ENCODE measurements around the gene THEM4.
"Not testable (repeated sequence)": the region's sequence is repeated elsewhere in the genome, so short reads cannot be mapped to it uniquely, and the experiment has no call there.

THEM4 gene

DNA sequence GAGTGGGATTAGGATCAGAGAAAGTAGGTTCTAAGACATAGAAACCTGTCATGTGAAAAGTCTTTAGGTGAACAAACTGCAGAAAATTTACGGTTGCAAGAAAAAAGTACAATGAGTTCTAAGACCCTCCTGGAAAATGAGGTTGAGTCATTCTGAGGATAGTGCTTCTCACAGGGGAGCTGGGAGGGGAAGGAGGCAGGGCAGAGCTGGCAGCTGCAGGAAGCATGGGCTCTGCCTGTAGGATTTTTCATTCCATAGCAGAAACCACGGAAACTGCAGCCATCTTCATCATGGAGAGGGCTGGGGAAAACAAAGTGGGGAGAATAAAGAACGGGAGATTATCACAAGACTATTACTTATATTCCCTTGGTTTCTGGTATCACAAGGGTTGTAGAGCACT is 25.8 kb upstream of the THEM4 start:
- in situ Hi-C loops (cut with MboI; ENCODE audit: low sequenced_read_pairs), result no loop called here

DNA sequence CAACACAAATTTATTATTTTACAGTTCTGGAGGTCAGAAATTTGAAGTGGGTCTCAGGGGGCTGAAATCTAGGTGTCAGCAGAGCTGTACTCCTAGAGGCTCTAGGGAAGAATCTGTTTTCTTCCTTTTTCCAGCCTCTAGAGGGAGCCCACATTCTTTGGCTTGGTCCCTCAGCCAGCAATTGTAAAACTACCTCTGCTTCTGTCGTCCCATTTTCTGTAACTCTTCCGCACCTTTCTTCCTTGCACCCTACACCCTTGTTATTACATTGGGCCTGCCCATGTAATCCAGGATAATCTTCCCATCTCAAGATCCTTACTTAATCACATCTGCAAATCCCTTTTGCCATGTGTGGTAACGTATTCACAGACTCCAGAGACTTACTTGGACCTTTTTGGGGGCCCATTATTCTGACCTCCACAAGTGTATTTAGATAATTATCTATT is 24.8 kb upstream of the THEM4 start:
- in situ Hi-C loops (cut with MboI; ENCODE audit: low sequenced_read_pairs), result no loop called here

DNA sequence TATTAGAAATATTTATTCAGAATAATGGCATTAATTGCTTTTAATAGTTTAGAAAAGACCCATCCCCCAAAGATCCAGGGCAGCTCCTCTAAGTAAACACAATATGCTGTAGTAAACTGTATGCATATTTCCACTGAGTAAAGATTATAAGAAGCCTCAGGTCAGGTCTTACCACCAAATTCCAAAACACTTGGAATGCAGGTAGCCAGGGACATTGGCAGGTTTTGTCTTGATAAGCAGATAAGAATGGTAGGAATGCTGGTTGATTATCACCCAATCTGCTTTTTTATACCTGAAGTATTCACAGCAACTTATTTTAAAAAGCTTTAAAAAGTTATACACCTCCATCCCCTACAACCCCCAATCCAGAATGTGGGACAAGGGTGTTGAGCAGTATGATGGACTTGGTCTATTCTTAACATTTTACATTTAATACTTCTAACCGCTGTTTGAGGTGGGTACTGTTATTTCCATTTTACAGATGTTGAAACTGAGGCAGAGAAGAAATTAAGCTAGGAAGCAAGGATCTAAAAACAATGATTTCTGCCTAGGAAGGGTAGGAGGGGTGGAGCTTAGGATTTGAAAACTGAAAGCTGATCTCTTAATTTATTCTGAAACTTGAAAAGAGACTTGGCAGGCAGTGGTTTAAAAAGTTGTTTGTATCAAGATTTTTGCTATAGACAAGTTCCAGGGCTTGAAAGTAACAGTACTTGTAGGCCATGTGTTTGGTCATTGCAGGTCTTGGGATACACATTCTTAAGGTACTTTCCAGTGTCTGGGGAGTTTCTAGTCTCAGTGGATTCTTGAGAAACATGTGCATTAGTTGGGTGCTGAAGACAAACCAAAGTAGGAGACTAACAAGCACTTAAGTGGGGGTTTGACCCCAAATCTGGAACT is 15.6 kb upstream of the THEM4 start:
- in situ Hi-C loops (cut with MboI; ENCODE audit: low sequenced_read_pairs), result no loop called here

DNA sequence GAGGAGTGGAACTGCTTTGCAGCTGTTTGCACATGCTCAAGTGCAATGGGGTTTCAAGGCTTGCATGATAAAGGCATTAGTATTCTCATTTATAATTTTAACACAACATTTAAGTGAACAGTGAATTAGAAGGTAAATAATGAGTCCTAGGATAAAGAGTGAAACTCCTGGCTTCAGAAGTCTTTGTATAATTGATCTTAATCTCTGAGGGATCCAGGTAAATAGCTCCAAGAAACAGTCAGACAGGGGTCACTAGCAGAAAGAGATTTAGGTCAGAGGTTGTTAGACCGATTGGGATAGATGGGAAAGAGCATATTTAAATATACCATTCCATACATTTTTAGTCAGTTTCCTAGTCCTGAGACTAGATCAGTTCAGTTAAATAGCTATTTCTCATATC is 14.1 kb upstream of the THEM4 start:
- in situ Hi-C loops (cut with MboI; ENCODE audit: low sequenced_read_pairs), result no loop called here

DNA sequence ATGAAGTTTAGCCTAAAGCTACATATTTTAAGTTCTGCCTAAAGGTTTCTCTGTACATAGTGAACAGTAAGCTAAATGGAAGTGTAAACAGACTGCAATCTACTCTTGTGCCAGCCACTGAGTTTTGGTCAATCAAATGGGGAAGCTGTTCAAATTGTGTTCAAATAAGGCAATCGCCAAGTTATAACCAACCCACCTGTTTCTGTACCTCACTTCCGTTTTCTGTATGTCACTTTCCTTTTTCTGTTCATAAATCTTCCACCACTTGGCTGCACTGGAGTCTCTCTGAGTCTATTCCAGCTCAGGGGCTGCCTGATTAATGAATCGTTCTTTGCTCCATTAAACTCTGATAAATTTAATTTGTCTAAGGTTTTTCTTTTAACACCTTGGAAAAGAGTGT is 10.8 kb upstream of the THEM4 start:
- in situ Hi-C loops (cut with MboI; ENCODE audit: low sequenced_read_pairs), result no loop called here

DNA sequence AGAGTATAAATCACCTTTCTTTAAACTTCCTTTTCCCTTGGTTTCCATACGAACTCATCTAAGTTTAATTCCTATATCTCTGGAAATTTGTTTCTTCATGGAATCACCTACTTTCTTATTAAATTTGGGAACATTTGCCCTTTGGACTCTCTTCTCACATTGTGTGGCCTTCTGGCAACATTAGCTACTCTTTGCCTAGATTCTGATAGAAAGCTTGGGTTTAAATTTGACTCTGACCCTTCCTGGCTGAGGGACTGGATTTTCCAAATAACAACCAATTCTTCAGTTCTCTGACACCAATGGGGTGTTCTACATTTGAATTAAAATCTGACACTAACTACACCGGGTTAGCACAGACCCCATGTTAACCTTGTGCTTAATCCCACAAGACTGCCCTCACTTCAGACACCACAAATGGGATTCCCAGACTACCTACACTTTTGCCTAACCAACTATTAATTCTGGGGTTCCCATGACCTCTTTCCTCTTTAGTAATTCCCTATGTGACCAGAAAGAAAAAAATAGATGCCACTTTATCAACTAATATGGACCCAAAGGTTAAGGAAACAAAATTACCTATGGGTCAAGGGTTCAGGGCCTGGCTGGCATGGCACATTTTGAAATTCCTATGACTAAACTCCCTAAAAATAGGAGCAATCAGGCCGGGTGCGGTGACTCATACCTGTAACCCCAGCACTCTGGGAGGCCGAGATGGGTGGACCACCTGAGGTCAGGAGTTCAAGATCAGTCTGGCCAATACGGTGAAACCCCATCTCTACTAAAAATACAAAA is 9.7 kb upstream of the THEM4 start:
- in situ Hi-C loops (cut with MboI; ENCODE audit: low sequenced_read_pairs), result no loop called here

DNA sequence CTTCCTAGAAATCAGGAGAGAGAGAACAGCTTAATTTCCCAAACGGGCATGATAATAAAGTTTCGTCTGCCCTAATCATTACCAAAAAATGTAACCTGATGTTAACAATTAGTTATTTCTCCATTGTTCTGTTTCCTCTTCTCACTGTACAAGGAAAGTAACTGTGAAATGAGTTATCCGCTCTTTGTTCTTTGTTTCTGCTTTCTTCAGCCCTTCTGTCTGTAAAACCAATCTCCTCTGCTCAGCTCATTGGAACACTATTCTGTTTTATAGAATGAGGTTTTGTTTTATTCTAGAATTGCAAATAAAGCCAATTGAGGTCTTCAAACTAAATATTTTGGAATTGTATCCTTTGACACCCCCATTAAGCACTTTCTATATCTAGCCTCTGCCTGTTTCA is 8.8 kb upstream of the THEM4 start:
- in situ Hi-C loops (cut with MboI; ENCODE audit: low sequenced_read_pairs), result no loop called here

DNA sequence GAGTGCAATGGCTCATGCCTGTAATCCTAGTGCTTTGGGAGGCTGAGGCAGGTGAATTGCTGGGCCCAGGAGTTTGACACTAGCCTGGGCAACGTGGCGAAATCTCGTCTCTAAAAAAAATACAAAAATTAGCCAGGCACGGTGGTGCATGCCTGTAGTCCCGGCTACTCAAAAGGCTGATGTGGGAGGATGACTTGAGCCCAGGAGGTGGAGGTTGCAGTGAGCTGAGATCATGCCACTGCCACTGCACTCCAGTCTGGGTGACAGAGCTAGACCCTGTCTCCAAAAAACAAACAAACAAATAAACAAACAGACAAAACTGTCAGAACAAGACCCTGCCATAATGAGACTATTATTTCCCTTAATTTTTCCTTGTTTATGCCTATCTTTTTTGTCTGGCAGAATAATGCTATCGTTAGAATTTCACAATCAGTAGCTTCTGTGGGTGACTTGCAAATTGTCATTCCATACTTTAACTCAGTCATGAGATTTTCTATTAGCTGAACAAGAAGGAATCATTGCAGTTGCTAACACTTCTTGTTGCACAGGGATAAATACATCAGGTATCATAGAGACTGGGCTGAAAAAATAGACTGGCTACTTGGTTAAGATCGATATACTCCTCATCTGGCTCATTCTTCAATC is 7.5 kb upstream of the THEM4 start:
- in situ Hi-C loops (cut with MboI; ENCODE audit: low sequenced_read_pairs), result no loop called here

DNA sequence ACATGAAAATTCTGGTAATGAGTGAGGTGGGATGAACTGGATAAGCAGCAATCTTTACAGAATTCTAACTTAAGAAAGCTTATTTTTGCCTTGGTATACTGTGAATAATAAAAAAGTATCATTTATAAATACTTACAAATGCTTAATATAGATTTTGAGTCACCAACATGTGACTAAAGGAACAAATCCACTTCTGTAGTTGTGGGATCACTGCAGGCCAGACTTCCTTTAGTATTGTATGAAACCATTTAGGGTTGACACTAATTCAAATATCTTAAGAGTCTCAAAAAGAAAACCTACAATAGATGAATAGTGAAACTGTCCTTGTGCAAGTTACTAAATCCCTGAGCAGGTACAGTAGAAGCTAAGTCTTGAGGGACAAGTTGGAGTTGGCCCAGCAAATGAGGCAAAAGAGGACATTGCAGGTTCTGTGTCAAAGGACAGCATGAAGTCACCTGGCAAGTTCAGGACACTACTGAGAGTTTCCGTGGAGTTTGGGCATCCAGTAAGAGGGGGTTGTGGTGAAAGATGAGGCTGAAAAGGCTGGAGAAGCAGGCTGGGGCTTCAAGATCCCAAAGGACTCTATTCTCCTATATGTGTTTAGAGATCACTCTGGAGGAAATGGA is 5.9 kb upstream of the THEM4 start:
- in situ Hi-C loops (cut with MboI; ENCODE audit: low sequenced_read_pairs), result no loop called here

DNA sequence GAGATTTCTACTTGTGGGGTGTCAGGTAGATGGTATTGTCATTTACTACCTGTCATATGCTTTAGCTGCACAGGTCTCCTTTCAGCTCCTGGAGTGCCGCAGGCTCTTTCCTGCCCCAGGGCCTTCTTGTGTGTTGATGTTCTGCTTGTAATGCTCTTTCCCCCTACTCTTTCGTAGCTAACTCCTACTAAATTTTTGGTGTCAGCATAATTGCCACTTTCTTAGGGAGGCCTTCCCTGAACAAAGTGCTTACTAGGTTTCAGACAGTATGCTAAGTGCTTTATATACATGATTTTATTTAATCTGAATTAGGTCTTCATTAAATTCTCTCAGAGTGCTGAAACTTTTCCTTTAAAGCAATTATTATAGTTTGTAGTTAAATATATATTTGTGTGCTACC is 4.8 kb upstream of the THEM4 start:
- in situ Hi-C loops (cut with MboI; ENCODE audit: low sequenced_read_pairs), result no loop called here

DNA sequence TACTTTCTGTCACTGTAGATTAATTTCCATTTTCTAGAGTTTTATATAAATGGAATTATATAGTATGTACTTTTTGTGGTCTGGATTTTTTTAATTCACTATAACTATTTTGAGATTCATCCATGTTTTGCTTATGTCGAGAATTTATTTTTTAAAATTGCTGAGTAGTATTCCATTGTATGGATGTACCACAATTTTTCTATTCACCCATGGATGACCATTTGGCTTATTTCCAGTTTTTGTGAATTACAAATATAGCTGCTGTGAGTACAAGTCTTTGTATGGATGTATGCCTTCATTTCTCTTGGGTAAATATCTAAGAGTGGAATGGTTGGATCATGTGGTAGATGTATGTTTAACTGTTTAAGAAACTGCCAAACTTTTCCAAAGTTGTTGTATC is 3.7 kb upstream of the THEM4 start:
- in situ Hi-C loops (cut with MboI; ENCODE audit: low sequenced_read_pairs), result no loop called here

DNA sequence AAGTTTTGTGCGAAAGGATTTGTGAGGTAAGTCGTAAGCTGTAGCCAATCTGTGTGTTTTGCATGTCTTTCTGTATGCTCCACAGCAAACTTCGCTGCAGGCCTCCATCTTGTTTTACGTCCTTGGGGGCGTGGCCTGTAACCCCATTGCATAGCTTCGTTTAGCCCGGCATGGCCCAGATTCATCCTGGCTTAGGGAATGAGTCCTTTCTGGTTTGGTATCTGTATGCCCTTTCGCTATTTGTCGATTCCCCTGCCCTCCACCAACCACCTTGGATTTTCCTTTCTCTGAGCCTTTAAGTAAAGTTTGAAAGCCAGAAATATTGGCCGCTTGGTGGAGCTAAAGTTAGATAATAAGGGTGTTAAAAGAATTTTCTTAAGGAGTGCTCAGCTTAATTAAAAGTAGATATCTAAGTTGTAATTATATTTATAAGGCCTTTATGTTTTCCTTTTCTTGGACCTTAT is 1.1 kb downstream of the THEM4 start:
- in situ Hi-C loops (cut with MboI; ENCODE audit: low sequenced_read_pairs), result no loop called here

DNA sequence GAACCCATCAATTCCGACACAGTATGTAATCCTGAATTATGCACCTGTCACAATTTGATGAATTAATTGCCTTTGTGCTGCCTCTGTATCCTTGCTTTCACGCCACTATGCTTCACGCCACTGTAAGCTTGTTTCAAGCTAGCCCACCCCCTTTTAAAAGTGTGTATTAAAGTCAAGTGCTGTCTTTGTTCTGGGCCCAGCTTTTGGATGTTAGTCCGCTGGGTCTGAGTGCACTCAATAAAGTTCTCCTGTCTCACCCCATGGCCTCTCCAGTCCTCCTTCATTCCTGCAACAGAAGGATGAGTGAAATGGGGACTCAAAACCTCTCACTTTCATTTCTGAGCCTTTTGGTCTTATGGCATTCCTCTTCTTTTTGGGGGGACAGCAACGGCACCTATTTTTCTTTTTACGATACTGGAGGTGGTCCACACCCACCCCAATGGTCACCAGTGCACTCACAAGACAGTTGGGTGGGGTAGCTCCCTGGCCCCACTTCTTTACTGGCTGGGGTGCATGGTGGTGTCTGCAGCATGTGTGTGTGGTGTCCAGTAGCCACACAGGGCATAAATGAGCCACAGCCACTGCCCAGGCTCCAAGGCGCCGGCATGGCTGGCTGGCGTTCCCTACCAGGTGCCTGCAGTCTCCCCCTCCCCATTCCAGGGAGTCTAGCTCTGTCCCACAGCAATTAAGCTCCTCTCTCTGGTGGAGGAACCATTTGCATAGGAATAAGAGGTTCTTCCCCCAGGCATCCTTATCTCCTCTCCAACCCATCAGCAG is 1.8 kb downstream of the THEM4 start:
- in situ Hi-C loops (cut with MboI; ENCODE audit: low sequenced_read_pairs), result no loop called here

DNA sequence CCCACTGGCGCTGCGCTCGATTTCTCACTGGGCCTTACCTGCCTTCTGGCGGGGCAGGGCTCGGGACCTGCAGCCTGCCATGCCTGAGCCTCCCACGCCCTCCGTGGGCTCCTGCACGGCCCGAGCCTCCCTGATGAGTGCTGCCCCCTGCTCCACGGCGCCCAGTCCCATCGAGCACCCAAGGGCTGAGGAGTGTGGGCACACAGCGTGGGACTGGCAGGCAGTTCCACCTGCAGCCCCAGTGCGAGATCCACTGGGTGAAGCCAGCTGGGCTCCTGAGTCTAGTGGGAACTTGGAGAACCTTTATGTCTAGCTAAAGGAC is 3.0 kb downstream of the THEM4 start:
- in situ Hi-C loops (cut with MboI; ENCODE audit: low sequenced_read_pairs), result not testable (repeated sequence)

DNA sequence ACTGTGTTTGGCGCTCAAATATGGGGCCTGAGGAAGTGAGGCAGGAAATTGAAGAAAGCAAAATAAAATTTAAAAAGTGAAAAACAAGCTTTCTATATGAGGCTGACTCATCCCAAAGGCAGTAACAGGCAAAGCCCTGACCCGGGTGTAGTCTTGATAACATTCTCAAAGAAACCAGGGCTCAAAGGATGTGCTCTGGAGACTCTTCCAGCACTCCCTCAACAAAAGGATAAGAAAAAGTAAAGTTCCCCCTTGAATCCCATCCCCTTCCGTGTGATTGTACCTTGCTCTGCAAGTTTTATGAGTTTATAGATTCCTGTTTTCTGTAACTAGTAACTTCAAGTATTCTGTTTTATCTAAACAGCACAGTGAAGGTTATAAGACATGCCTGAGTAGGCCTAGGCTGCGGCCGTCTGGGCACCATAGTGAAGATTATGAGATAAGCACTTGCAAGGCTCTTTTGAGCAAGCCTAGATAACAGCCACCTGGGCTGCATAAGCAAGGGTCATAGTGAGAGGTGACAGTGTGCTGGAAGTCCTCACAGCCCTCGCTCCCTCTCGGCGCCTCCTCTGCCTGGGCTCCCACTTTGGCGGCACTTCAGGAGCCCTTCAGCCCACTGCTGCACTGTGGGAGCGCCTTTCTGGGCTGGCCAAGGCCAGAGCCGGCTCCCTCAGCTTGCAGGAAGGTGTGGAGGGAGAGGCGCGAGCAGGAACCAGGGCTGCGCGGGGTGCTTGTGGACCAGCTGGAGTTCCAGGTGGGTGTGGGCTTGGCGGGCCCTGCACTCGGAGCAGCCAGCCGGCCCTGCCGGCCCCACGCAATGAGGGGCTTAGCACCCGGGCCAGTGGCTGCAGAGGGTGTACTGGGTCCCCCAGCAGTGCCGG is 3.6 kb downstream of the THEM4 start:
- in situ Hi-C loops (cut with MboI; ENCODE audit: low sequenced_read_pairs), result not testable (repeated sequence)

DNA sequence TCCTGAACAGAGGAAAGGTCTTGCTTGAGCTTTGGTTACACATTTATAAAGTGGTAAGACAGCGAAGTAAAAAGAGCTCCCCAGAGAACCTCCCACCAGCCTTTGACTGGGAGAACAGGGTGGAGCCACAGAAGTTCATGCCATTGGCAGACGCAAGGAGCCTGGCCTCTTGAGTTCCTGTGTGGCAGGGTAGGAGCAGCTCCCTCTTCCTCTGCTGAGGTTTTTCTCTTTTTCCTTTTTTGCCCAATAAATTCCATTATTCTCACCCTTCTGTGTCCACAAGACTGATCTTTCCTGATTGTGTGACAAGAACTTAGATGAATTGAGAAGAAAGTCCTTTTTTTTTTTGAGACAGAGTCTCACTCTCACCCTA is 4.3 kb downstream of the THEM4 start:
- in situ Hi-C loops (cut with MboI; ENCODE audit: low sequenced_read_pairs), result no loop called here

DNA sequence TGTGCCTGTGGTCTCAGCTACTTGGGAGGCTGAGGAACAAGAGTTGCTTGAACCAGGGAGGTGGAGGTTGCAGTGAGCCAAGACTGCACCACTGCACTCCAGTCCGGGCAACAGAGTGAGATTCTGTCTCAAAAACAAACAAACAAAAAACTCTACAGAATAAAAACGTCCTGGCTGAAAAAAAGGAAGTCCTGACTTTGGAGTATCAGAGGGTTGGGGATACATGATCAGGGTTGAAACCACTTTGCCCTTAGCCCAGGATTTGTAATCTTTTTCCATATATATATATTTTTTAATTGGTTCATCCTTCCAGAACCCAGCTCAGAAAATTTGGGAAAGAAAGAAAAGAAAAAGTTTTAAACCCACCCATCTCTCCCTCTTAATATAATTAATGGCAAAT is 6.5 kb downstream of the THEM4 start:
- in situ Hi-C loops (cut with MboI; ENCODE audit: low sequenced_read_pairs), result no loop called here

DNA sequence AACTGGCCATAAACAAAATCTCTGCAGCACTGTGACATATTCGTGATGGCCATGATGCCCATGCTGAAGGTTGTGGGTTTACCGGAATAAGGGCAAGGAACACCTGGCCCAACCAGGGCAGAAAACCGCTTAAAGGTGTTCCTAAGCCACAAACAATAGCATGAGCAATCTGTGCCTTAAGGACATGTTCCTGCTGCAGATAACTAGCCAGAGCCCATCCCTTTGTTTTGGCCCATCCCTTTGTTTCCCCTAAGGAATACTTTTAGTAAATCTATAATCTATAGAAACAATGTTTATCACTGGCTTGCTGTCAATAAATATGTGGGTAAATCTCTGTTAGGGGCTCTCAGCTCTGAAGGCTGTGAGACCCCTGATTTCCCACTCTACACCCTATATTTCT is 8.5 kb downstream of the THEM4 start:
- in situ Hi-C loops (cut with MboI; ENCODE audit: low sequenced_read_pairs), result not testable (repeated sequence)

DNA sequence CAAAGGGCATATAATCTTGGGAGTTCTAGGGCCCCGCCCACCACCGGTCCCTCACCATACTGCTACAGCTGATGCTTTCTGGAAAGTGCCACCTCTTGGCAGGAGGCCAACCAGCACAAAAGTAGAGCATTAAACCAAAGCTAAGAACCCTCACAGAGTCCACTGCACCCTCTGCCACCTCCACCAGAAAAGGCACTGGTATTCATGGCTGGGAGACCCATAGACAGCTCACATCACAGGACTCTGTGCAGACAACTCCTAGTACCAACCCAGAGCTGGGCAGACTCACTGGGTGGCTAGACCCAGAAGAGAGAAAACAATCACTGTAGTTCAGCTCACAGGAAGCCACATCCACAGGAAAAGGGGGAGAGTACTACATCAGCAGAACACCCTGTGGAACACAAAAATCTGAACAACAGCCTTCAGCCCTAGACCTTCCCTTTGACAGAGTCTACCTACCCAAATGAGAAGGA is 10.8 kb downstream of the THEM4 start:
- in situ Hi-C loops (cut with MboI; ENCODE audit: low sequenced_read_pairs), result no loop called here
